GM19463 (cell line): Measurements from ENCODE around the gene PXYLP1.

Experiments
- ATAC-seq: cut with Tn5 transposase; IDR thresholded peaks from one replicate; pipeline ENCODE4 v1.9.1; 2021; ENCODE audit warnings: mild to moderate bottlenecking, moderate library complexity; ENCODE audit not compliant: unreplicated experiment

PXYLP1 gene

DNA sequence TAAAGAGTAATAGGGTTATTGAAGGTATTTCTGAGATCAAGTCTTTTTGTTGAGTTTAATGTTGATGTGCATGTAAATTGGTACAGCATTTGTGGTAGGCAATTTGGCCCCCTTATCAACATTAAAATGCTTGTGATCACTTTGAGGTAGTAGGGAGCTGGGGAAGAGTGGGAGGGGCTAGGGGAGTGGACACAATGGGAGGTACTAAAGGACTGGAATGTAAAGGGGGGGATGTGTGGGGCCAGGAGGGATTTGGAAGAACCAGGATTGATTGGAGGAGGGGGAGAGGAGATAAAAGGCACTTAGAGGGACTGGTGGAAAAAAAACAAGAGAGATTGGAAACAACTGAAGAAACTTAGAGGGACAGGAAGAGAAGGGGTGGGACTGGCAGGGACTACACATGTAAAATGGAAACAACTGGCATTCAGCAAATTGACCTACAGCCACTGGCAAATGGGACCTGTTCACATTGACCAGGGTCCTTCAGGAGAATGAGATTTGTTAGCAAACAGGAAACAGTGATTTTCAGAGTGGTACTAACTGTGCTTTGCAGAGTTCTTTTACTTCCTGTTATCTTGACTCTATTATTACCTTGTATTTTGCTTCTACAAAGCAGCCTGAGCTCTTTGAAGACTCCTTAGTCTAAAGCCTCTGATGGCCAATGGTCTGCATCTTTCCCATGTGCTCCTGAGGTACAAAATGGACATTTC lies 88.9 kb downstream of the PXYLP1 start:
- ATAC-seq = no peak

DNA sequence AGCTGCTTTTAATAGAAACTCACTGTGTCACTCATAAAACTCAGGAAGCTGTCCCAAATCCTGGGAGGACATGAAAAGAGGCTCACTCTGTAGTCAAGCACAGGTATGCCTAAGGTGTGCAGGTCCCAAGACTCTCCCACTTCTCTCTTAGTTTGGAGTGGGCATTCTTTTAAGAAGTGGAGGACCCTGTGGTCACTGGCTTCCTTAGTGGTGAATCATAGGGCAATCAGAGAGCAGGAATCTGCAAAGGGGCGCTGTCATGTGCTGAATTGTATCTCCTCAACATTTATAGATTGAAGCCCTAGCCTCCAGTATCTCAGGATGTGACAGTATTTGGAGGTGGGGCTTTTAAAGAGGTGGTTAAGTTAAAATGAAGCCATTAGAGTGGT lies 89.5 kb downstream of the PXYLP1 start:
- no peak for ATAC-seq

DNA sequence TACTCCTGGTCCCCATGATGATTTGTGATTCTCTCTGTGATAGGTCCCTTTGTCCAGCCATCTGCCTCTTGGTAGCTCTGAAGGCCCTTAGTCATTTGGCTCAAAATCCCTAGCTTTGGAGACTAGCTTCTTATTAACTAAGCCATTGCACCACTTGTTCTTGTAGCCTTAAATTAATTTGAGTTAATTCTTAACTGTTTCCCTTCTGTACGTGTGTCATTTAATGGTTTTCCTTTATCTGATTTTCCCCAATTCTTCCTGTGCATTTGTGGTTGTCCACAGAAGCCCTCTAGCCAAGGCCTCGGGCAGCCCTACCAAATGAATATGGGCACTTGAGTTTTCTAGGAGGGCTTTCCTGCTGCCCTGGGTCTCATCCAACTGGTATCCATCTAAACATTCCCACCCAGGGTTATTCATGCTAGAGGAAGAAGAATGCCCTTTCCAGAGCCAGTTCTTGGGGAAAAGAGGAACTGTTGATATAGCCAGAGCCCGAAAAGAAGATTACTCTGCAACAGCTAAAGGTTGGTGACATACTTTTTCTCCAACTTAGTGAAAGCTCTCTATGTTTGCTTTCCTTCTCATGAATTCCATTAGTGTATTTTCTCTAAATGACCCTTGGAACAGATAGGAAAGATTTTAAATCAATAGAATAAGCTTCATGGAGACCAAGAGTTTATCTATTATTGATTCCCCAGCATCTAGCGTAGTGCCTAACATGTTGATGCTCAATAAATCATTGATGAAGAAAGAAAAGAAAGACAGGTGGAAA lies 92.5 kb downstream of the PXYLP1 start:
- no peak for ATAC-seq

DNA sequence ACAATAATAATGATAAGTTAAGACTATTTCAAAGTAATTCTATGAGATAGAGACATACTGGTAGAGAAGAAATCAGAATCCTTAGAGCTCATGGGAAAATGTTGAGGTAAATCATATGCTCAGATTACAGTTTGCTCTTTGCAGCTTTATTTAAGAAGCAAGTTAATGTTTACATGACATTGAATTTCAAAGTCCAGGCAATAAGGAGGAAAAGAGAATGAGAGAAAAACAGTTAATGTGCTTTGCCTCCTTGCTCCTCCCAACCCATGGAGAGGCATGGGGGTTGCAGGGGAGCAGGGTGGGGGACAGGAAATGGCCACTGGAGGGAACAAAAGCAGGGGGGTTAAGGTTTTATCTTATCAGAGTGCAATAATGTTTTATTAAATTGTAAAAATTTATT lies 94.5 kb downstream of the PXYLP1 start:
- no peak for ATAC-seq

DNA sequence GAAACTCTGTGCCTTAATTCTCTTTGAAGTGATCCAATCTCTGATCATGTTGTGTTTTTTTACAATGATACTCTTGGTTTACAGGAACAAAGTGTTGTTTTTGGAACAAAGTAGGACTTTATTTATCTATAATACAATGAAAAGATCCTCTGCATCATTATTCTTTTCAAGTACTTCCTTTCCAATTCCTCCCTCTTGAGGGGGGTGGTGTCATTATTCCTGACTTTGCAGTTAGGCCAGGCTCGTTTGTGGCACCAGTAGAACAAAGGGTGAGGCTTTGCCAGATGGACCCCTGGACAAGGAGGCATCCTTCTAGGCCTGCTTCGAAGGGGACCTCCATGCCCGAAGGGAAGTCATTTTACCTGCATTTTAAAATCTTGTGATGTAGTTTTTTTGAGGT lies 95.0 kb downstream of the PXYLP1 start:
- ATAC-seq = no peak

DNA sequence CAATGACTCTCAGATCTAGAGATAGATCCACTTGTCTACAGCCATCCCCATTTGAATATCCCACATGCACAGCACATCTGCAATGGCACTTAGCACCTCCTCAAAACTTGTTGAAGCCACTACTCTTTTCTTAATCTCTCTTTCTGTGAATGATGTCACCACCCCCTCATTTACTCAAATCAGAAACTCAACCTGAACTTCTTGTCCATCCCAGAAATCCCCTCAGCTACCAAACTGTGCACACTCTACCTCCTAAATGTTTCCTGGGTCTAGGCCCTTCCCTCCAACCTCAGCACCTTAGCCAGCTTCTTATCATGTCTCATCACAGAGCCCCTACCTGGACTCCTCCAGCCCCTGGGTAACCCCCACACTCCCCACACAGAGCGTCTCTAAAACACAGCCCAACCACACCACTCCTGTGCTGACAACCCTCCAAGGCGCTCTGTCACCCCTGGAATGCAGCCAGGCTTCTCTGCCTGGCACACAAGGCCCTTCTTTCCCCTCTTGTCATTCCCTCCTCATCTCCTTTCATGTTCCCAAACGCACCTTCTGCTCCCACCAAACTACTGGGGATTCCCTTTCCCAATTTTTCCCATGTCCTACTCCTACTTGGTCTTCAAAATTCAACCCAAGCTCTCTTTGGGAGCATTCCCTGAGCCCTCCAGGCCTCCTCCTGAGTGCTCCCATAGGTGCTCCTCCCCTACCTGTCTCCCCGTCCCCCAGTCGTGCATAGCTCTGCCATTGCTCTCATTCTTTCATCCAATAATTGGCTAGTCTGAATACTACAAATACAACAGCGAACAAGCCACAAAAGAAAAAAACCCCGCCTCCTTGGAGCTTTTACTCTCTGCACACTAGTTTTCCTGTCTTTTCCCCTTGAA lies 96.9 kb downstream of the PXYLP1 start:
- peak; percentile 62 for ATAC-seq

DNA sequence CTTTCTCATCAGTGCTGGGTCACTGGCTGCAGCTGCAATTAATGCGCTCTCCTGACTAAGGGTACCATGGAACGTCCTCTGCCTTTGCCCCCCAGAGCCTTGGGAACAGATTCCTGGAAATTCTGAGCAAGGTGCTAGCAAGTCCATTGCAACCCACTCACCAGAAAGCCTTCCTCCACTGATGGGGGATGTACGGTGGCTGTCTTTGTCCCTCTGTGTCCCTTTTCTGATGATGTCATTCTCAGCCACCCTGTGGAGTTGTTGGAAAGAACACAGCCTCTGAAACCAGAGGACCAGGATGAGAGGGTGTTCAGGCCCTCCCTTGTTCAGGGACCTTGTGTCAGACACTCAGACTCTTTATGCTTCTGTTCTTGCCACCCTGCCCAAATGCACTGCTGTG lies 98.6 kb downstream of the PXYLP1 start:
- ATAC-seq = no peak

DNA sequence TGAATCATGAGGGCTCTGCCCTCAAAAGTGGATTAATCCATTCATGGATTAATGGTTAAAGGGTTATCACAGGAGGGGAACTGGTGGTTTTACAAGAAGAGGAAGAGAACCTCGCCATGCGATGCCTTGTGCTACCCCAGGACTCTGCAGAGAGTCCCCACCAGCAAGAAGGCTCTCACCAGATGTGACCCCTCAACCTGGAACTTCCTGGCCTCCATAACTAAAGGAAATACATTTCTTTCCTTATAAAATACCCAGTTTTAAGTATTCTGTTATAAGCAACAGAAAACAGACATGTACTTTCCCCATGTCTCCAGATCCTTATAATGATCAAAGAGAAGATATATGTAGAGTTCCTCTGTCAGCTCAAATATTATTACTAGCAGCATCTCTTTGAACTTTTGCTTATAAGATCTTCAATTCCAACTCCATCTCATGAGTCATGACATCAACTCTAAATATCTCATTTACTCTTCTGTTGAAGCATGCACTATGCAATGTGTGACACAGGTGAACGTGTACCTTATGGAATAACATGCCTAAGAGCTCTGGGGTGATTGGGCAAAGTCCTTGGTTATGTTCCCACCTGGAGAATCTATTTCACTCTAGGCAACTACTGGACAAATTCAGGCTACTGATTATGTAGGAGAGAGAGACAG lies 99.2 kb downstream of the PXYLP1 start:
- no peak for ATAC-seq

DNA sequence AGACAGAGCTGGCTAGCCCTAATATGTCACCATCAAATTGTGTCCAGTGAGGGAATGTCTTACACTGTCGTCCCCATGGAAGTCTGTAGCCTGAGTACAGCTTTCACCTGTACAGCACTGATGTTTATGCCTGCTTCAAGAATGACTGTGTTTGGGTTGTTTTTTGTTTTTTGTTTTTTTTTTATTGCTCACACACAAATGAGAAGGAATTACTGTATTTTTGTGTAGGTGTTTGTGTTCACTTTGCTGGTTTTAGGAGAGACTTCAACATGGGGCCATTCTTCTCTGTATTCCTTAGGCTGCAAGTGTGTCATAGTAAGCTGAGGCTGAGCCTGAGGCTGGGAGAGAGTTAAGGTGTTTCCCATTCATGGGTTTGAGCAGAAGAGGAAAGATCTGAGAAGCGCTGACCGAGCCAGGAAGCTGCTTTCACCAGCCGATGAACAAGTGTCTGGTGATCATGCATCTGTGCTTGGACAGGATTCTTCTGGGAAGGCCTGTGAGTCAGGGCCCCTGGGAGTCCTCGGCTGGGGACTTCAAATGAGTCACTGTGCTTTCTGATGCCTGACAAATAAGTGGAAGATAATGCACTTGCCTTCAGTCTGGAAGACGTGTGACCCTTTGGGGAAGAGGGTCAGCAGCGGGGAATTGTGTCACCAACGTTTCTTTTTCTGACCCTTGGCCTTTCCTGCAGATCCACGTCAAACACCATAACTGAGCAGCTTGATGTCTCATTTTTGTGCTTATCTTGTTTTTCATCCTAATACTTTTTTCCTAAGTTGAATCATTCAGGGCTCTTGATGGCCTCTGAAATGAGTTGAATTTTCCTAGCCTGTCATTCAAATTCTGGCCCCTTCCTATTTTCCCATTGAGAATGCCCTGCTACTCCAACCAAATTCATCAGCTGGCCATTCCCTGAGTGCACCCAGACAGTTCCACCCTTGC lies 100.0 kb downstream of the PXYLP1 start:
- peak; percentile 45 for ATAC-seq

DNA sequence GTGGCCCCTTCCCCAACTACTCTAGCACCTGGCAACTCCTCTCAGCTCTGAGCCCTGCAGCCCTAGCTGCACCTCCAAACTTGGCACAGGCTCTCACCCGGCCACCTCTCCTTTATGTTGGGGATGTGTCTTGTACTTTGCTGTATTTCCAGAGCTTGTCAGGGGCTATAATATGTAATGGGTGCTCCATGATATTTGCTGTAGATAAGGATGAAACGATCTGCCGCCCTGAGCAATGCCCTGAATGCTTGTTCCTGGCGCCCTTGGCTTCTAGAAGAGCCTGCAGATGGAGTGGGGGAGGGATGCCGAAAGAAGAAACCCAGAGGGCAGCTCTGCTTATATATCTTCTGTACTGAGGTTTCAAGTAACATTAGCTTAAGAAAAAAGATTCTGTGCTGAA lies 100.8 kb downstream of the PXYLP1 start:
- no peak for ATAC-seq

DNA sequence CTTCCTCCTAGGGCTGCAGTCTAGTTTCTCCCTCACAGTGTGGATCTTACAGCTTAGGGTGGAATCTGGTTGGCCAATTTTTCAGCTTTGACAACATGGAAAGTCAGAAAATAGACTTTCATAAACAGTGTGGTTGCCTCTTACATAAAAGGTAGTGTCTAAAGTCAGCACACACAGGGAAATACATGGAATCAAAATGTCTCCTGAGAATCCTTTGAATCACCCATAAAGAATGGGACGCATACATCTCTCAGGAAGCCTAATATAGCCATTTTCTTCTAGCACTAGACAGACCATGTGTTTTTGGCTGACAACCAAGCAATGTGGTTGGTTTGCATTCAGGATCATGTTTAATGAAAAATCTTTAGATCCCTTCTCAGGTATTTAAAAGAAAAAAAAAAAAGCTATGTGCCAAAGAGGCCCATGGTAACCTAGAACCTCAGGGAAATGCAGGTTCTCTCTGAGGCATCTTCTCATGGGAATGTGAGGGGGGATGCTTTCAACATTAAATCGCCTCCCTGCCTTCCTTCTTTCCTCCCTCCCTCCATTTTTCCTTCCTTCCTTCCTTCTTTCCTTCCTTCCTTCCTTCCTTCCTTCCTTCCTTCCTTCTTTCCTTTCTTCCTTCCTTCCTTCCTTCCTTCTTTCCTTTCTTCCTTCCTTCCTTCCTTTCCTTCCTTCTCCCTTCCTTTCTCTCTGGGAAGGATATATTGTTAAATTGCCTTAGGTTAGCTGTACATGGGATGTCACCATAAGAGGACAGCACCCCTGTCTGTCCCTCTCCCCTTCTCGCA lies 102.4 kb downstream of the PXYLP1 start:
- ATAC-seq = no peak

DNA sequence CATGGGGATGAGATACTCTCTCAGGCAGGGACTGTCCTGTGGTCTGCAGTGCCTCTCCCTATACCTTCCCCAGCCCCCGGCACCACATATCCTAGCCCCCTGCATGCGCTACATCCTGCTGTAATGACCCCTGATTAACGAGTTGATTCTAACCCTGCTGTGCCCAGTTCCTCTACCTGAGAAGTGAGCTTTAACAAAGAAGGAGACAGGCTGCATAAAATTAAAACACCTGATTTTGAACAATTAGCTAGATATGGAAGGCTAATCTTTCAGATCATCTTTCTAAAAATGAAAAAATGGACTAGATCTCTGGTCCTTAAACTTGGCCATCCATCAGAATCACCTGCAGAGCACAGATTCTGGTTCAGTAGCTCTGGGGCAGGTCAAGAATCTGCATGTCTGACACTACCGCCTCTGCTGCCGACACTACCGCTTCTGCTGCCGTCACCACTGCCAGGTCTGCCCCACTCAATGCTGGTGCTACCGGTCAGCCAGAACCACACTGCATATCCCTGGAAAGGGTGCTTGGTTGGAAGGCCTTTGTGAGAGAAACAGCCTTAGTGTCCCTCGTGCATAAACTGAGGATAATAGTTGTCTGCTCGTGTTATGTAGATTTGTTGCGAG lies 103.1 kb downstream of the PXYLP1 start:
- ATAC-seq = no peak

DNA sequence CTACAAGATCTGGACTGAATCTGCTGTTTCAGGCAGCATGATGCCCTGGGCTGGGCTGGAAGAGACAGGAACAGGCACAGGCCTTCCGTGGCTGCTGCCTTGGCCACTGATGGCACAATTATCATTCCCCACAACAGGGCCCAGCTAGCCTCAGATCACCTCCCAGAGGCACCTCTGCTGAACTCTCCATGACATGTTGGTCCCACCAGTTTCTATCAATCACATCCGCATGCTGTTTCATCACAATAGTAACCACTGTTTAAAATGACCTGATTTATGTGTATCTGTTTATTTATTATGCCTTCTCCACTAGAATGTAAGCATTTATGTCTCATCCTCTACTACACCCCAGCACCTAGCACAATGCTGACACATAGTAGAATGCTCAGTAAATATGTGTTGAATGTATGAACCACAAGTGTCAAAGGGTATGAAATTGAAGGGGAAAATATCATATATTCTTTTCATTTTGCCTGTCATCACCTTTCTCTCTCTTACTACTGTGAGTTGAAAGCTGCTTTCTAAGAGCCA lies 104.0 kb downstream of the PXYLP1 start:
- ATAC-seq = no peak

DNA sequence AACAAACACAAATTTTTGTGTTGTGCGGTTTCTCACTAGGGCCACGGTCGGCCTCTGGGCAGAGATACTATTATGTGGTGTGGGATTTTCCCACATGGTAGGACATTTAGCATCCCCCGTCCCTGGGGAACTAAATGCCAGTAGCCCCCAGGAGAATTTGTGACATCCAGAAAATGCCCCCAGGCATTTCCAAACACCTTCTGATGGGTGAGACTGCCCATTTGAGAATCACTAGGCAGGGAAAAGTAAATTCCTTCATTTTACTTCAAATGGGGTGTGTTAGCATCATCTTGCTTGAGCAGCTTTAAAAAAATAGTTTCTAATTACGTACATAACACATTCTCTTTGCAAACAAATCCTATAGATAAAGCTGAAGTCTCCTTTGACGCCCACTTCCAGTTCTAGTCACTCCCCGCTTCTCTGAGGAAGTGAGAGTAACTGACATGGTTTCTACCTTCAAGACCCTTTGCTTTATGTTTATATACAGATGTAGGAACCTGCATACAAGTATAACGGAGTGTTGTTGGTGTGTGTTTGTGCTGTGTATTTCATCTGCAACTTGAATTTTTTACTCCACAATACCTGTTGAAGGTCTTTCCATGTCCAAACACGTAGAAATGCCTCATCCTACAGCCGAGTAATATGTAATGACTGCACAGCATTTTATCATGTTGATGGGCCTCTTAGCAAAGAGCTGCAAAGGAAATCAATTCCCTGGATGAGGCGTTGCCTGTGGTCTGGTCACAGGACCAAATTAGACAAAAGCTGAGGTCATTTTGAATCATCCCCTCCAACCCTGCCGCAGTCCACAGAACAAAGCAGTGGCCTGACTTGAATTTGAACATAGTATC lies 105.3 kb downstream of the PXYLP1 start:
- peak; percentile 81 for ATAC-seq

DNA sequence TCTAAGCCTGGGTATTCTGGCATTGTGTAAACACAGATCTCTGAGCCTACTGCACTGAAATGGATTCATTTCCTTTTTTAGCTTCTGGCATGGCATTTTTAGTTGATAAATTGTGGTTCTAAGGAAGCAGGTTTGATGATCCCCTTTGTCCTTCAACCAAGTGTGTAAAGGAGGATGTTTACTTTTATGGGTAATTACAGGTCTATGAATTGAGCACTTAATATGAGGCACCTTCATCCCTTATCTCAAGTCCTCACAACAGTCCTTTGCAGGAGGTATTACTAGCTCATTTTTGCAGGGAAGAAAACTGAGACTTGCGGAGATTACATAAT lies 105.9 kb downstream of the PXYLP1 start:
- no peak for ATAC-seq

DNA sequence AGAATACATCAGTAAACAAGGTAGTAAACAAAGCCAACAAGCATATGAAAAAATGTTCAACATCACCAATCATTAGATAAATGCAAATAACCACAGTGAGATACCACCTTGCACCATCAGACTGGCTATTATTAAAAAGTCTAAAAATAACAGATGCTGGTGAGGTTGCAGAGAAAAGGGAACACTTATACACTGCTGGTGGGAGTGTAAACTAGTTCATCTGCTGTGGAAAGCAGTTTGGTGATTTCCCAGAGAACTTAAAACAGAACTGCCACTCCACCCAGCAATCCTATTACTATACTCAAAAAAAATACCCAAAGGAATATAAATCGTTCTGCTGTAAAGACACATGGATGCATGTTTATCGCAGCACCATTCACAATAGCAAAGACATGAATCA lies 106.4 kb downstream of the PXYLP1 start:
- ATAC-seq = no peak

DNA sequence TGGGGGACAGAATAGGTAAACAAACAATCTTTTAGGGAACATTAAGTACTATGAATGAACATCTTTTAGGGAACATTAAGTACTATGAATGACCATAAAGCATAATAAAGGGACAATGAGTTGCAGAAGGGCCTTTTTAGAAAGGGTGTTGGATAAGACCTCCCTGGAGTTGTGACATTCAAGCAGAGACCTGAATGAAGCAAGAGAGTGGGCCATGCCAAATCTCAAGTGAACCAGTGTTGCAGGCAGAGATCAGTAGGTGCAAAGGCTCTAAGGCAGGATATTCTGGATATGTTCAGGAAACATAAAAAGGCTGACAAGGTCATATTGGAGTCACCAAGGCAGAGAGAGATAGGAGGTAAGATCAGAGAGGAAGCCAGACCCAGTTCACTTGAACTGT lies 107.3 kb downstream of the PXYLP1 start:
- ATAC-seq = no peak

DNA sequence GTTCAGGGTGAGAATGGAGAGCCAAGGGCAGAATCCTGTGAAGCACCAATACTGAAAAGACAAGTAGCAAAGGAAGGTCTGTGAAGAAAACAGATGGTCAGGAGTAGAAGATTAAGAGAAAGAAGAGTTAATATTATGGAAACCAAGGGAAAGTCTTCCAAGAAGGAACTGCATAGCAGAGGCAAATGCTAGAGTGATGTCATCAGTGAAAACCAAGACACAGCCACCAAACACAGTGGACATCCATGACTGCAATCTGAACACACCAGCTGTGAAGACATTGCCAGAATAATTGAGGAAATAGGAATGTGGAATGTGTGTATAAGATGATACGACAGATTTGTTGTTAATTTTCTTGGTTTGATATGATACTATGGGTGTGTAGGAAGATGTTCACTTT lies 109.9 kb downstream of the PXYLP1 start:
- no peak for ATAC-seq
